HG03565 (cell line): ENCODE results near the gene LCN10.

Experiments used
- ATAC-seq: cut with Tn5 transposase; IDR thresholded peaks from one replicate; pipeline ENCODE4 v1.9.1; 2021; ENCODE audit warnings: mild to moderate bottlenecking, moderate library complexity; ENCODE audit not compliant: unreplicated experiment

LCN10 gene

GRCh38 chr9:136740491-136740890 is 2.2 kb downstream of the LCN10 start:
- no peak for ATAC-seq

DNA sequence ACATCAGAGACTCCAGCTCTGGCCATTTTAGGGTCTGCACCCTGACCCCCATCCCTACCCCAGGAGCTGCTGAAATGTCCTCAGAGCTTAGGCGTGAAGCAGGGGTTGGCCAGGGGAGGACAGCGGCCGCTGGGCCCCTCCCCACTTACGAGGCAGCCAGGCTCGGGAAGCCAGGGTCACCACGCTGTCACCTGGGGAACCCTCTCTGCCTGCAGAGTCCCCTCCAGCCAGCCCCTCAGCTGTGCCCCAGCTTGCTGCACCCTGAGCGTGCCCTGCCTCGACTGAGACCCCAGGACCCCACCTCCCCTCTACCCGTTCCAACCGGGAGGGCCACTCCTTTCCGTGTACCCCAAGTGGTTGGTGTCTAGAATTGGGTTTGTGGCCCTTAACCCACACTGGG is 2.7 kb downstream of the LCN10 start:
- no peak for ATAC-seq

- ATAC-seq, result no peak
Observed at GRCh38 chr9:136739509-136739908, 3.2 kb downstream of the LCN10 start.

DNA sequence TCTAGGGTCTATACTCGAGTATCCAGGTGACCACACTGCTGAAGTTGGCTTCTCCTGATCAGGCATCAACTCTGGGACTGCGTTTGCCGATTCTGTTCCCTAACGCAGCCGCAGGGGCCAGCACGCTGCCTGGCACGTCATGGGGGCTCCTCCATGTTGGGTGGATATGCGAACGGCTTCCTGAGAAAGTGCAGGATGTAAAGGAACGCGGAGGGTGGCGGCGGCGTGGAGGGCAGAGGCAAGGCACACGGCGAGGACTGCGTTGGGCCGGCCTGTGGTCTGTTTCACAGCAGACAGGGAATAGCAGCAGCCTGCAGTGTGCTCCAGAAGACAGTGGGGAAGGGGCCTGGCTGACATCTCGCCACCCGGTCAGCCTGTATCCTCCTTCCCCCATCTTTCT is 3.8 kb downstream of the LCN10 start:
- no peak for ATAC-seq

DNA sequence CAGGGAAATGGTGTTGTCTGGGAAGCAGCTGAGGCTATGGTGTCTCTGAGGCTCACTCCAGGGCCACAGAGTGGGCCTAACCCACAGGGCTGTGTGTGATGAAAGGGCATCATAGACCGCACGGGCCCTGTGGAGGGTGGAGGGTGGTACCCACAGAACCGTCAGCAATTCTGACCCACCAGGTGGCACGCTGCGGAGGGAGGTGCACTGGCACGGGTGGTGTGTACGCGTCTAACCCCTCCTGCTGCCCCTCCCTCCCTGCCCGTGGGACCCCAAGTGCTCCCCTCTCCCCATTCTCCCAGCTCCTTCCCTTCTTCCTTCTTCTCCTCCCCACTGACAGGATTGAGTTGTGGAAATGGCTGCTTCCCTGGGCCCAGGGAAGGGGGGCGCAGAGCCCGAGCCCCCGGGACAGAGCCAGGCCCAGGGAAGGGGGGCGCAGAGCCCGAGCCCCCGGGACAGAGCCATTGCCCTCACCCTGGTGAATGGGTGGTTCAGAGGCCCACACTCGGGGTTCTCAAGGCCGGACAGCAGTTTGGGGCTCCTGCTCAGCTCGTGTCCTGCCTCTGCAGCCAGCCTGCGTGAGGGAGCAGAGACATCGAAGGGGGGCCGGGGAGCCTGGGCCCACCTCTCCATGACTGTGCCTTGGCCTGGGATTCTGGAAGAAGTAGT is 6.8 kb downstream of the LCN10 start:
- ATAC-seq, result no peak

- ATAC-seq, result no peak
Observed at GRCh38 chr9:136734837-136735496, 7.8 kb downstream of the LCN10 start.

- ATAC-seq, result no peak
Observed at GRCh38 chr9:136733611-136734010, 9.1 kb downstream of the LCN10 start.

DNA sequence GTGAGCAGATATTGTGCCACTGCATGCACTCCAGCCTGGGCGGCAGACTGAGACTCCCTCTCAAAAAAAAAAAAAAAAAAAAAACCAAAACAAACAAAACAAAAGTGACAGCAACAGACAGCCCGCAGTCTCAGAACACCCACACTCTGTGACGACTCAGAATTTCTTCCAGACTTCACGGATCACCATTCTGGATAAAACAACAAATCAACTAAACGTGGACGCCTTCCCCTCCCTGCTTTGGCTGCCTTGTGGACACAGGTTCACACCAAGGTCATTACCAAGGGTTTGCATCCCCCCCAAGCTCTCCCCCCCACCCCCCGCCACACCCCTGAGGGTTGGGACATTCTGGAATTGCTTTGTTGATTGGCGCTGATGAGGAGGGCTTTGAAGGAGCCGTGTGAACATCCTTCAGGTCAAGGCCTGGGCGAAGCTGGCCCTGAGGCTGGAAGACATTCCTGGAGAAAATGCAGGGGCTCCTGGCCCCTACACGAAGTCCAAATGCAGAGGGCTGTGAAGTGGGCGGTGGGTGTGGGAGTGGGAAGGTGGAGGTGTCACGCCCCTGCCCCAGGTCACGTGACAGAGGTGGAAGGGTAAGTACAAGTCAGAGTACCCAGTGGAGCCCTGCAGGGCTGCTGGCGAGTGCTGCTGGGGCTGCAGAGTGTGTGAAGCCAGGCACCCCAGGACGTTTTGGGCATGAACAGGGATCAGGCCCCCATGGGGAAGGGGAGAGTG is 10.1 kb downstream of the LCN10 start:
- ATAC-seq, result no peak

DNA sequence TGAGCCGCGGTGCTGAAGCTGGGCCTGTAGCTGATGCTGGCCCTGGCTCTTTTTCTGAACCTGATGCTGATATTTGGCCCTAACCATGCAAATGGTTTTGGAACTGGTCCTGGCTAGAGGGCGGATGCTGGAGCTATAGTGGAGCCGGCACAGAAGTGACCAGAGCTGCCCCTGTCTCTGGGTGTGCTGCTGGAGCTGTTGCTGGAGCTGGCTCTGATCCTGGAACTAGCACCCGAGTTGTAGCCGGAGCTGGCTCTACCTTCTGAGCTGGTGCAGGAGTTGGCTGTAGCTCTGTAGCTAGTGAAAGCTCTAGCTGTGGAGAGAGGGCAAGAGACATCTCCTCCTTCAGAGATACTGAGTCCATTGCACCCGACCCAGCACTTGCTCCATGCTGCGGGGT is 12.8 kb downstream of the LCN10 start:
- ATAC-seq, result no peak

DNA sequence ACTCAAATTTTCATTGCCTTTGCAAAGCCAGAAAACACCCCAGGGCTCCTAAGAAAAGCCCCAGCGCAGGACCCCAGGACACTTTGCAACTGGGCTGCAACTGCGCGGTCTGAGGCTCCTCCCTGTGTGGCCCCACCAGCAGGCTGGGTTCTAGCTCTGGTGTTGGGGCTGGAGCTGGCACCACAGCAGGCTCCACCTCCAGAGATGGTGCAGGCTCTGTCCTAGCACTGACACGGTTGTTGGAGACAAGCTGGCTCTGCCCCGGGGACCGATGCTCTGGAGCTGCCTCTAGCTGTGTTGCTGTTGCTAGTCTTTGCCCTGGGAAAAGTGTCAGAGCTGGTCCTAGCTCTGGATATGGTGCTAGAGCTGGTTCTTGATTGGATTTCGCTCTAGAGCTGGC is 13.6 kb downstream of the LCN10 start:
- no peak for ATAC-seq

DNA sequence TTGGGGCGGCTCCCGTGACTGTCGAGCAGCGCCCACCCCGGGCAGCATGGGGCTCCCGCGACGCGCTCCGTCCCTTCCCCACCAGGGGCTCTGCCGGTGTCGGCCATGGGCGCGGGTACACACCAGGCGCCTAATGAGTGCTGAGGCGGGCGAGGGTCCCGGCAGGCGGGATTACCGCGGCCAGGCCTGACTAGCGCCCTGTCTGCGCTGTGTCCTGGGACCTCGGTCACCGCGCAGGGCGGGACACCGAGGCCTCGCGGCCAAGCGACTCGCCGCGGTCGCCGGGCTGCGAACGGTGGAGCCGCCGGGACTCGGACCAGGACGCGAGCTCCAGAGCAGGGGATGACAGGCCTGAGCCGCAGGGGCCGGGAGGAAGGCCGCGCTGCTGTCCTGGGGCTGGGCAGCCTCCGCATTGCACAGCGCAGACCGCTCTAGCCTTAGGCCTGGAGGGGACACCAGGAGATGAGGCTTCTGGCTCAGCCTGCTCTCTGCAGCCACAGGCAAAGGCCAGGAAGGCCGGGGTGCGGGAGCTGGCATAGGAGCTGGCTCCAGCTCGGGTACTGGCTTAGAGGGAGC is 14.1 kb downstream of the LCN10 start:
- ATAC-seq, result peak; percentile 12

GRCh38 chr9:136728080-136728547 is 14.6 kb downstream of the LCN10 start:
- ATAC-seq, result peak; percentile 50

GRCh38 chr9:136726631-136727191 is 16.0 kb downstream of the LCN10 start:
- ATAC-seq, result no peak

- no peak for ATAC-seq
Observed at GRCh38 chr9:136726118-136726517, 16.6 kb downstream of the LCN10 start.

GRCh38 chr9:136725612-136726011 is 17.1 kb downstream of the LCN10 start:
- ATAC-seq, result no peak

DNA sequence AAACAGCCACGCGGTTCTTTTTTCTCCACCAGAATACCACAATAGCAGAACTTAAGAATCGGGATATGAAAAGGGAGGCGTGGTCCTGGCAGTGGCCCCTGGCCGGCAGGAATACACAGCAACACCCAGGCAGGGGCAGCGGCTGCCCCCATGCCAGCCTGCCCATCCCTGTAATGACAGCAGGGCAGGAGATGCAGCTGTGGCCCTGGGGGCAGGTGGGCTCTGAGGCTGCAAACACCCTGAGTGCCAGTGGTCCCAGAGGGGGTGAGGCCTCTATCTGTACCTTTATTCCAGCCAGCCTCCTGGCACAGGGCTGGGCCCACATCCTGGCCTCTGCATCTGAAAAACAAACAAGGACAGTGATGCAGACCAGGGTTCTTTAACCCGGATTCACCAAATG is 18.0 kb downstream of the LCN10 start:
- ATAC-seq, result no peak

- no peak for ATAC-seq
Observed at GRCh38 chr9:136723989-136724388, 18.8 kb downstream of the LCN10 start.

GRCh38 chr9:136723362-136723976 is 19.3 kb downstream of the LCN10 start:
- ATAC-seq, result no peak

DNA sequence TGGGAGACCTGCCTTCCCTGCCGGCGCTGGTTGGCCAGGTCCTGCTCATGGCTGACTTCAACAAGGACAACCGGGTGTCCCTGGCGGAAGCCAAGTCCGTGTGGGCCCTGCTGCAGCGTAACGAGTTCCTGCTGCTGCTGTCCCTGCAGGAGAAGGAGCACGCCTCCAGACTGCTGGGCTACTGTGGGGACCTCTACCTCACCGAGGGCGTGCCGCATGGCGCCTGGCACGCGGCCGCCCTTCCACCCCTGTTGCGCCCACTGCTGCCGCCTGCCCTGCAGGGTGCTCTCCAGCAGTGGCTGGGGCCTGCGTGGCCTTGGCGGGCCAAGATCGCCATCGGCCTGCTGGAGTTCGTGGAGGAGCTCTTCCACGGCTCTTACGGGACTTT is 19.8 kb downstream of the LCN10 start:
- ATAC-seq, result no peak

DNA sequence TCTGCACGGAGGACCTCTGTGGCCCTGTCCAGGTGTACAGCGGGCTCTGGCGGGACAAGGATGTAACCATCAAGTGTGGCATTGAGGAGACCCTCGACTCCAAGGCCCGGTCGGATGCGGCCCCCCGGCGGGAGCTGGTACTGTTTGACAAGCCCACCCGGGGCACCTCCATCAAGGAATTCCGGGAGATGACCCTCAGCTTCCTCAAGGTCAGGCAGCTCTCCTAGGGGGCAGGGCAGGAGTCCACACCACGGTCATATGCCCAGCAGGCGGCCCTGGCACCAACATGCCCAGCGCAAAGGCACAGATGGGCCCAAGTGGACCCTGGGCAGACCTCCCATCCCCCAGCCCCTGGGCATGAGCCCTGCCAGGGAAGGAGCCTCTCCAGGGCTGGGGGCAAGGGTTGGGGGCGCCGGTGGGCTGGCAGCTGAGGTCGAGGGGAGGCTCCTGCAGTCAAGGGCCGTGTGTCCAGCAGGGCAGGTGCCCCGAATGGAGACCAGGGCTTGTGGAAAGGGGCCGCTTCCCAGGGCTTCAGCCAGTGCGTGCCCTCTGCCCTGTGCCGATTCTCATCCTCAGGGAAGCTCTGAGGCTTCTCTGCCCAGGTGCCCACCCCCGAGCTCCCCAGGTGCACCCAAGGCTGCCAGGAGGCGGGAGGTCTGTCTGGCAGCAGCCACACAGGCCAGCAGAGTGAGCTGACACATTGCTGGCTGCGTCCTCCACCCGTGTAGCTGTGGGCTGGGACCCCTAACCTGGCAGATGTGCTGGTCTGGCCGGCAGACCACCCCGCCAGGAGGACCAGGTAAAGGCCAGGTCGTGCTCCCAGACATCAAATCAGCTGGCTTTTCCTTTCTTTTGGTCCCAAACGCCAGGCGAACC is 20.4 kb downstream of the LCN10 start:
- no peak for ATAC-seq
